OCI-LY7 (cell line): ENCODE measurements around the gene STK33. TPM values are rescaled to one million over a fixed set of nuclear protein-coding genes. Genes with fewer than 3 reads are reported as not detected.

ENCODE experiments used
- BruUV-seq: library from RNA; stranded (reverse); fragments of 400-500 nt; replicated peaks from 2 replicates; lab custom pipeline; 2021; lab: Mats Ljungman, UMichigan
- CTCF ChIA-PET: fragments of 300-600 bp; sonication (Branson Sonifier 250); formaldehyde crosslinking; loops from one replicate; lab custom pipeline; 2022; ENCODE audit warnings: antibody characterized with exemption; ENCODE audit not compliant: unreplicated experiment; lab: Charles Lee
- POLR2A ChIA-PET: fragments of 300-600 bp; sonication (Branson Sonifier 250); formaldehyde crosslinking; loops from one replicate; lab custom pipeline; 2022; ENCODE audit warnings: antibody characterized with exemption; lab: Charles Lee
- DNase-seq: peaks from one replicate; pipeline ENCODE4 v3.0.0-alpha.2; 2015; ENCODE audit warnings: low spot score
- H2AFZ ChIP-seq: fragments of 200-600 bp; sonication (generic), shearing (Covaris generic); 2 replicates; pipeline ENCODE4 v1.6.1; 2014; ENCODE audit warnings: mild to moderate bottlenecking, antibody characterized with exemption, low read length, moderate library complexity
- H3K27ac ChIP-seq: fragments of 200-600 bp; sonication (generic); 2 replicates; pipeline ENCODE4 v1.5.1; 2014; ENCODE audit warnings: mixed run types, low read depth, mild to moderate bottlenecking, moderate library complexity, low read length, inconsistent platforms; ENCODE audit not compliant: poor library complexity, severe bottlenecking
- H3K36me3 ChIP-seq: fragments of 200-600 bp; sonication (generic); 2 replicates; pipeline ENCODE4 v1.6.1; 2014; ENCODE audit warnings: mild to moderate bottlenecking, antibody characterized with exemption, low read length, moderate library complexity, mixed read lengths; ENCODE audit not compliant: insufficient read depth
- H3K4me1 ChIP-seq: fragments of 200-600 bp; sonication (generic); 2 replicates; pipeline ENCODE4 v1.5.1; 2014; ENCODE audit warnings: mild to moderate bottlenecking, low read length; ENCODE audit not compliant: insufficient read depth, poor library complexity, severe bottlenecking
- H3K4me2 ChIP-seq: fragments of 200-600 bp; sonication (generic); 2 replicates; pipeline ENCODE4 v1.6.1; 2014; ENCODE audit warnings: mild to moderate bottlenecking, low read length
- H3K4me3 ChIP-seq: fragments of 200-600 bp; sonication (generic); 2 replicates; pipeline ENCODE4 v1.5.1; 2014; ENCODE audit warnings: mild to moderate bottlenecking, low read depth, low read length; ENCODE audit not compliant: poor library complexity, severe bottlenecking
- H3K79me2 ChIP-seq: fragments of 200-600 bp; sonication (generic); 2 replicates; pipeline ENCODE4 v1.6.1; 2016; ENCODE audit warnings: low read depth, mild to moderate bottlenecking, low read length, moderate library complexity, mixed read lengths; ENCODE audit not compliant: insufficient read depth
- H3K9me2 ChIP-seq: fragments of 200-600 bp; sonication (generic); 2 replicates; pipeline ENCODE4 v1.6.1; 2016; ENCODE audit warnings: mild to moderate bottlenecking, low read length, mixed read lengths; ENCODE audit not compliant: insufficient read depth
- H3K9me3 ChIP-seq: fragments of 200-600 bp; sonication (generic); 2 replicates; pipeline ENCODE4 v1.6.1; 2014; ENCODE audit warnings: mild to moderate bottlenecking, mixed run types, low read length, mixed read lengths
- H4K20me1 ChIP-seq: fragments of 200-600 bp; sonication (generic); 2 replicates; pipeline ENCODE4 v1.6.1; 2014; ENCODE audit warnings: mild to moderate bottlenecking, antibody characterized with exemption, low read length, moderate library complexity, mixed read lengths; ENCODE audit not compliant: insufficient read depth
- EZH2phosphoT487 ChIP-seq: fragments of 200-600 bp; sonication (generic); IDR thresholded peaks from 2 replicates; pipeline ENCODE4 v1.6.1; 2018; ENCODE audit warnings: low read depth, borderline replicate concordance, mild to moderate bottlenecking, mixed run types, antibody characterized with exemption, low read length, moderate library complexity, mixed read lengths
- intact Hi-C: fragments of 100-400 bp; cut with micrococcal nuclease; formaldehyde crosslinking; loops from one replicate; pipeline ENCODE4 v1.10.0; 2022; ENCODE audit not compliant: unreplicated experiment
- total RNA-seq, 2 experiments: library from RNA; depleted of rRNA in 1 of 2; stranded (reverse); fragments of >200 nt in 1 of 2; shearing (Covaris generic) in 1 of 2; gene quantifications; 2 replicates each; pipeline ENCODE4 v1.2.3, GENCODE V29; 2014 to 2022
- TF ChIP-seq, protein P1 (sequence below): fragments of 200-600 bp; sonication (generic); conservative IDR thresholded peaks from 2 replicates; pipeline ENCODE4 v1.5.1; 2014; ENCODE audit warnings: mild to moderate bottlenecking, antibody characterized with exemption, low read length, moderate library complexity, mixed read lengths

Gene STK33
- total RNA-seq, 2 experiments from 2014 or later = 0.73 TPM; not detected in 1

DNA sequence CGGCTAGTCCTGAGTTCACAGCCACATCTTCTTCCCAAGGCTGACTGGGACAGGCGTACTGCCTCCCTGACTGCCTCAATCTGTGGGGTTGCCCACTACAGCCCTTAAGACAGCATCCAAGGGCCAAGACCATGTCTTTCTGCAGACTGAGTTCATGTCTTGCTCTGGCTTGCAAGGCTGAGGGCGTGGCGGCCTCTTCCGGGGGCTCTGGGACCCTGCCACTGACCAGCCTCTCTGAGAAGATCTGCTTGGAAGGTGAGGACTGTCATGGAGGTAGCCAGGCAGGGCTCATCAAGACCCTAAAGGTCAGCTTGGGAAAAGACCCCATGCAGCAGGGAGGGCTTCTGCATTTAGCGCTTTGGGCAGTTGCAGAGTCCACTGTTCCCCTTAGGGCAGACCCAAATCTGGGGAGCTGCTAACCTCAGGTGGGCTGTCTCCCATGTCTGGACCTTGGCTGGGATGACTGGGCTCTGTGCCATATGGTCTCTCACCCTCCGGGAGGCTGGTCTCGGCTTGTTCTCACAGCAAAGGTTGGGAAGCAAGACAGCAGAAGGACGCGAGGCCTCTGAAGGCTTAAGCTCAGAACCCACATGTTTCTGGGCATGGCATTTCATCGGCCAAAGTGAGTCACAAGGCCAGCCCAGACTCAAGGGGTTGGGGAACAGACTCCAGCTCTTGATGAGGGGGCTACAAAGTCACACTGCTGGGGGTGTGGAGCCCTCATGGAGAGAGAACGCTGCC lies 221.2 kb downstream of the STK33 start:
- BruUV-seq = no TSS peak
- no peaks in the 10 kb centered on the region for H3K4me1 ChIP-seq
- no peak overlapping the region for H3K4me2 ChIP-seq
- no peak overlapping the region for H2AFZ ChIP-seq
- ChIA-PET POLR2A (no interaction called here), CTCF (no interaction called here)
- no peaks in the 10 kb centered on the region for H3K36me3 ChIP-seq
- no peak for DNase-seq
- H3K79me2 ChIP-seq = no peaks in the 10 kb centered on the region
- H3K4me3 ChIP-seq = no peak overlapping the region
- H3K9me3 ChIP-seq = no peaks in the 10 kb centered on the region
- intact Hi-C loops = no loop called here
- no peak for TF ChIP-seq EZH2phosphoT487
- TF ChIP-seq, protein P1, sequence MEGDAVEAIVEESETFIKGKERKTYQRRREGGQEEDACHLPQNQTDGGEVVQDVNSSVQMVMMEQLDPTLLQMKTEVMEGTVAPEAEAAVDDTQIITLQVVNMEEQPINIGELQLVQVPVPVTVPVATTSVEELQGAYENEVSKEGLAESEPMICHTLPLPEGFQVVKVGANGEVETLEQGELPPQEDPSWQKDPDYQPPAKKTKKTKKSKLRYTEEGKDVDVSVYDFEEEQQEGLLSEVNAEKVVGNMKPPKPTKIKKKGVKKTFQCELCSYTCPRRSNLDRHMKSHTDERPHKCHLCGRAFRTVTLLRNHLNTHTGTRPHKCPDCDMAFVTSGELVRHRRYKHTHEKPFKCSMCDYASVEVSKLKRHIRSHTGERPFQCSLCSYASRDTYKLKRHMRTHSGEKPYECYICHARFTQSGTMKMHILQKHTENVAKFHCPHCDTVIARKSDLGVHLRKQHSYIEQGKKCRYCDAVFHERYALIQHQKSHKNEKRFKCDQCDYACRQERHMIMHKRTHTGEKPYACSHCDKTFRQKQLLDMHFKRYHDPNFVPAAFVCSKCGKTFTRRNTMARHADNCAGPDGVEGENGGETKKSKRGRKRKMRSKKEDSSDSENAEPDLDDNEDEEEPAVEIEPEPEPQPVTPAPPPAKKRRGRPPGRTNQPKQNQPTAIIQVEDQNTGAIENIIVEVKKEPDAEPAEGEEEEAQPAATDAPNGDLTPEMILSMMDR = no peak
- H3K9me2 ChIP-seq = no peaks in the 10 kb centered on the region
- no peak overlapping the region for H3K27ac ChIP-seq
- no peaks in the 10 kb centered on the region for H4K20me1 ChIP-seq

GRCh38 chr11:8371516-8371884 lies 222.5 kb downstream of the STK33 start:
- no peak overlapping the region for H3K4me2 ChIP-seq
- BruUV-seq = no TSS peak
- ChIA-PET CTCF (no interaction called here), POLR2A (no interaction called here)
- no peak overlapping the region for H2AFZ ChIP-seq
- no peak overlapping the region for H3K4me3 ChIP-seq
- TF ChIP-seq EZH2phosphoT487 = no peak
- TF ChIP-seq, protein P1 = no peak
- DNase-seq = no peak
- H3K4me1 ChIP-seq = no peaks in the 10 kb centered on the region
- H3K9me2 ChIP-seq = no peaks in the 10 kb centered on the region
- intact Hi-C loops = no loop called here
- no peaks in the 10 kb centered on the region for H3K9me3 ChIP-seq
- H3K27ac ChIP-seq = no peak overlapping the region
- H4K20me1 ChIP-seq = no peaks in the 10 kb centered on the region
- no peaks in the 10 kb centered on the region for H3K79me2 ChIP-seq
- no peaks in the 10 kb centered on the region for H3K36me3 ChIP-seq

- no peak for TF ChIP-seq EZH2phosphoT487
- TF ChIP-seq, protein P1 = no peak
- Histone ChIP-seq H3K27ac (no peak overlapping the region), H3K9me3 (no peaks in the 10 kb centered on the region), H4K20me1 (no peaks in the 10 kb centered on the region), H3K36me3 (no peaks in the 10 kb centered on the region), H3K4me1 (no peaks in the 10 kb centered on the region), H3K4me2 (no peak overlapping the region), H3K9me2 (no peaks in the 10 kb centered on the region), H3K79me2 (no peaks in the 10 kb centered on the region), H3K4me3 (no peak overlapping the region), H2AFZ (no peak overlapping the region)
- BruUV-seq = no TSS peak
- intact Hi-C loops = no loop called here
- ChIA-PET POLR2A (no interaction called here), CTCF (no interaction called here)
- DNase-seq = no peak
These were observed 223.1 kb downstream of the STK33 start for GRCh38 chr11:8370812-8371515.
